Tibial artery (tissue), 4 donors: Measurements from ENCODE around the gene RIMKLB.
"Not testable (repeated sequence)": the region's sequence is repeated elsewhere in the genome, so short reads cannot be mapped to it uniquely, and the experiment has no call there.

Experiments
- DNase-seq, 2 donors: peaks; one replicate each; pipeline ENCODE4 v3.0.0-alpha.2; 2019
- H3K27ac ChIP-seq, 2 donors: fragments of 200-600 bp; sonication (generic) in 1 of 2; 1 replicate in 1 of 2; 2 replicates in 1 of 2; pipeline ENCODE4 v1.5.1; 2018 to 2019; ENCODE audit warnings: mild to moderate bottlenecking in 1 of 2
- H3K27me3 ChIP-seq, 2 donors: fragments of 200-600 bp; sonication (generic) in 1 of 2; one replicate each; pipeline versions ENCODE4 v1.5.1 to v1.6.0; 2016 to 2019
- H3K36me3 ChIP-seq, 3 donors: fragments of 200-600 bp; sonication (generic) in 2 of 3; one replicate each; pipeline ENCODE4 v1.5.1; 2016 to 2019; ENCODE audit warnings: mild to moderate bottlenecking in 2 of 3
- H3K4me1 ChIP-seq, 4 donors: fragments of 200-600 bp; sonication (generic) in 2 of 4; 1 replicate in 3 of 4; 2 replicates in 1 of 4; pipeline ENCODE4 v1.5.1; 2016 to 2019
- H3K4me3 ChIP-seq, 2 donors: fragments of 200-600 bp; sonication (generic) in 1 of 2; 1 replicate in 1 of 2; 2 replicates in 1 of 2; pipeline ENCODE4 v1.5.1; 2018 to 2019; ENCODE audit warnings: mild to moderate bottlenecking in 2 of 2
- H3K9me3 ChIP-seq, 3 donors: fragments of 200-600 bp; sonication (generic) in 1 of 3; one replicate each; pipeline ENCODE4 v1.5.1; 2016 to 2019
- intact Hi-C: fragments of 100-400 bp; cut with DNase I; formaldehyde crosslinking; loops from one replicate; pipeline ENCODE4 v1.15.0; 2023; ENCODE audit warnings: low total_unique reads
- TF ChIP-seq, protein P1 (sequence below), 2 experiments: fragments of 200-600 bp in 1 of 2; fragments of 450-650 bp in 1 of 2; IDR thresholded peaks; one replicate each; pipeline ENCODE4 v1.5.1; 2017 to 2019; ENCODE audit warnings: antibody characterized with exemption in 2 of 2, mild to moderate bottlenecking in 1 of 2, moderate library complexity in 1 of 2

The RIMKLB gene

DNA sequence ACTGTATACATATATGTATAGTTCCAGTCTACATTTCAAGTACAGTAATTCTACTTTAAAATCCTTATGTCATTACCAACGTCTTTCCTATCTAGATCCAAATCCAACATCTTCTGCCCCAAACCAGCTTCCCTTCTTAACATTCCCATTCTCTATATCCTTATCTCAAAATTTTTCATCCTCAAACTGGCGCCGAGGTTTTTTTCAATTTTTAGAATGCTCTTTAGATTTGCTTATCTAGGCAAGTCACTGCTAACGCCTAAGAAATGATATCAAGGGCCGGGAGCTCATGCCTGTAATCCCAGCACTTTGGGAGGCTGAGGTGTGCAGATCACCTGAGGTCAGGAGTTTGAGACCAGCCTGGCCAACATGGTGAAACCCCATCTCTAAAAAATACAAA, 48.3 kb downstream of the RIMKLB start:
- Histone ChIP-seq H3K27me3 (no peaks in the 10 kb centered on the region), H3K4me3 (no peak overlapping the region), H3K27ac (peak overlapping the region in 1 of 2 donors; percentile 33), H3K4me1 (peaks cover 0 to 58% (median 15%) of the 10 kb centered on the region in 4 donors), H3K36me3 (peaks cover 10 to 12% (median 11%) of the 10 kb centered on the region in 3 donors), H3K9me3 (no peaks in the 10 kb centered on the region)
- intact Hi-C loops, result no loop called here
- TF ChIP-seq, protein P1, sequence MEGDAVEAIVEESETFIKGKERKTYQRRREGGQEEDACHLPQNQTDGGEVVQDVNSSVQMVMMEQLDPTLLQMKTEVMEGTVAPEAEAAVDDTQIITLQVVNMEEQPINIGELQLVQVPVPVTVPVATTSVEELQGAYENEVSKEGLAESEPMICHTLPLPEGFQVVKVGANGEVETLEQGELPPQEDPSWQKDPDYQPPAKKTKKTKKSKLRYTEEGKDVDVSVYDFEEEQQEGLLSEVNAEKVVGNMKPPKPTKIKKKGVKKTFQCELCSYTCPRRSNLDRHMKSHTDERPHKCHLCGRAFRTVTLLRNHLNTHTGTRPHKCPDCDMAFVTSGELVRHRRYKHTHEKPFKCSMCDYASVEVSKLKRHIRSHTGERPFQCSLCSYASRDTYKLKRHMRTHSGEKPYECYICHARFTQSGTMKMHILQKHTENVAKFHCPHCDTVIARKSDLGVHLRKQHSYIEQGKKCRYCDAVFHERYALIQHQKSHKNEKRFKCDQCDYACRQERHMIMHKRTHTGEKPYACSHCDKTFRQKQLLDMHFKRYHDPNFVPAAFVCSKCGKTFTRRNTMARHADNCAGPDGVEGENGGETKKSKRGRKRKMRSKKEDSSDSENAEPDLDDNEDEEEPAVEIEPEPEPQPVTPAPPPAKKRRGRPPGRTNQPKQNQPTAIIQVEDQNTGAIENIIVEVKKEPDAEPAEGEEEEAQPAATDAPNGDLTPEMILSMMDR (IDR thresholded peaks at IDR 0.05), result no peak
- no peak for DNase-seq

DNA sequence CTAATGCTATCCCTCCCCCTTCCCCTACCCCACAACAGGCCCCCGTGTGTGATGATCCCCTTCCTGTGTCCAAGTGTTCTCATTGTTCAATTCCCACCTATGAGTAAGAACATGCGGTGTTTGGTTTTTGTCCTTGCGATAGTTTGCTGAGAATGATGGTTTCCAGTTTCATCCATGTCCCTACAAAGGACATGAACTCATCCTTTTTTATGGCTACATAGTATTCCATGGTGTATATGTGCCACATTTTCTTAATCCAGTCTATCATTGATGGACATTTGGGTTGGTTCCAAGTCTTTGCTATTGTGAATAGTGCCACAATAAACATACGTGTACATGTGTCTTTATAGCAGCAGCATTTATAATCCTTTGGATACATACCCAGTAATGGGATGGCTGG, 62.3 kb downstream of the RIMKLB start:
- H3K27me3 ChIP-seq, H3K9me3 ChIP-seq, intact Hi-C loops, H3K4me3 ChIP-seq, H3K27ac ChIP-seq, DNase-seq: not testable (repeated sequence)
- peaks cover 7 to 29% (median 19%) of the 10 kb centered on the region in 3 donors for H3K36me3 ChIP-seq
- H3K4me1 ChIP-seq, result peaks cover 0 to 11% (median 1%) of the 10 kb centered on the region in 4 donors

DNA sequence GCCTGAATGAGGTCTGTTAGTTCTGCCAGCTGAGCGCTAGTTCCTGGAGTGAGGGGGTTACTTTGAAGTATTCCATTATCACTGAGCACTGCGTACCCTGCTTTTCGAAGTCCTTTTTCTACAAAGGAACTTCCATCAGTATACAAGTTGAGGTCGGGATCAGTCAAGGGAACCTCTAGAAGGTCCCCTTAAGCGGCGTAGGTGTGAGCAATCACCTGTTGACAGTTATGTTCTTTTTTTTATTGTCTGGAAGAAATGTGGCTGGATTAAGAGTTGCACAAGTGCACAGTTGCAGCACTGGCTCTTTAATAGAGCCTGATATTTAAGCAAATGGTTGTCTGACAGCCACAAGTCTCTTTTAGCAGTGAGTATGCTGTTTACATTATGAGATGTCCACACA, 64.9 kb downstream of the RIMKLB start:
- intact Hi-C loops, H3K9me3 ChIP-seq, H3K27me3 ChIP-seq, DNase-seq, H3K4me3 ChIP-seq, H3K27ac ChIP-seq: not testable (repeated sequence)
- Histone ChIP-seq H3K4me1 (peaks cover 0 to 15% (median 1%) of the 10 kb centered on the region in 4 donors), H3K36me3 (peaks cover 4 to 14% (median 7%) of the 10 kb centered on the region in 3 donors)

DNA sequence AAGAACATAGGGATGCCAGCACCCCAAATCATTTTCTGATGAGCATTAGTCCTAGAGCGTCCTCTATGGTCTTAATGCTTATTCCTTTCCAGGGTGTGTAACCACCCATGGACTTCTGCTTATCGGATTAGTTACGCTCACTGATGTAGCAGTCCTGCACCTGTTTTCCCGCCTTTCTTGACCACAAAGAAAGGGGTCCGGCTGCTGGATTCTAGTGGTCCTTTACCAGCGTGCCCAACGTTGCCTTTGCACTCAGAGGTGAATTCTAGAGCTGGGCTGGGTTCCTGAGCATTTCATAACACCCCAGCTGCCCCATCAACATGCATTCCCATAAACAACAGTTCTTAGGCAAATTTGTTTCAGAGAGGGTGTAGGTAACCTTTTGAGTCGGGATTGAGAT, 68.3 kb downstream of the RIMKLB start:
- H3K27ac ChIP-seq, H3K9me3 ChIP-seq, DNase-seq, intact Hi-C loops, H3K27me3 ChIP-seq, H3K4me3 ChIP-seq: not testable (repeated sequence)
- Histone ChIP-seq H3K36me3 (peaks cover 6 to 15% (median 10%) of the 10 kb centered on the region in 3 donors), H3K4me1 (peaks cover 0 to 36% (median 1%) of the 10 kb centered on the region in 4 donors)

- H3K36me3 ChIP-seq, result peaks cover 6 to 12% (median 10%) of the 10 kb centered on the region in 3 donors
- H3K9me3 ChIP-seq, result no peaks in the 10 kb centered on the region
- no peaks in the 10 kb centered on the region for H3K27me3 ChIP-seq
- TF ChIP-seq, protein P1 (IDR thresholded peaks at IDR 0.05), result no peak
- H3K27ac ChIP-seq, result no peak overlapping the region
- intact Hi-C loops, result no loop called here
- H3K4me3 ChIP-seq, result no peak overlapping the region
- no peak for DNase-seq
- peaks cover 0 to 46% (median 0%) of the 10 kb centered on the region in 4 donors for H3K4me1 ChIP-seq
Observed at GRCh38 chr12:8770499-8770898, 72.7 kb downstream of the RIMKLB start.

DNA sequence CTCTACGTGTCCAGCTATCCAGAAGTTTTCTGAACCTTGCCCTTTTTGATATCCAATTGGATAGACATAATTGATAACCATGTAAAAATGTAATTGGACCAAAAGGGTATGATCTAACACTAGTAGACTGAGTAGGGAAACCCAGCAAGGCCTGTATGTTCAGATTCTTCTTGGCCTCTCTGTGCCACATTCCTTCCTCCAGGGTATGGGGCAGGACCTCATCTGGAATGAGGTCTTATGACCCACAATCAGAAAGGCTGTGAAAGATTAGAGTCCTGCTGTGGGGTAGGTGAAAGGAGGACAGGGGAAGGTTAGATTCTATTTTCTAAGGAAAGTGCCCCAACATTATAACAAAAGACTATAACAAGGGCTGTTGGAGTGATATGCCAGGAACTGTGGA, 73.3 kb downstream of the RIMKLB start:
- H3K27me3 ChIP-seq, result no peaks in the 10 kb centered on the region
- no peak overlapping the region for H3K27ac ChIP-seq
- H3K36me3 ChIP-seq, result peaks cover 6 to 12% (median 10%) of the 10 kb centered on the region in 3 donors
- no peaks in the 10 kb centered on the region for H3K9me3 ChIP-seq
- intact Hi-C loops, result no loop called here
- TF ChIP-seq, protein P1 (IDR thresholded peaks at IDR 0.05), result no peak
- no peak for DNase-seq
- H3K4me1 ChIP-seq, result peaks cover 0 to 44% (median 0%) of the 10 kb centered on the region in 4 donors
- no peak overlapping the region for H3K4me3 ChIP-seq

DNA sequence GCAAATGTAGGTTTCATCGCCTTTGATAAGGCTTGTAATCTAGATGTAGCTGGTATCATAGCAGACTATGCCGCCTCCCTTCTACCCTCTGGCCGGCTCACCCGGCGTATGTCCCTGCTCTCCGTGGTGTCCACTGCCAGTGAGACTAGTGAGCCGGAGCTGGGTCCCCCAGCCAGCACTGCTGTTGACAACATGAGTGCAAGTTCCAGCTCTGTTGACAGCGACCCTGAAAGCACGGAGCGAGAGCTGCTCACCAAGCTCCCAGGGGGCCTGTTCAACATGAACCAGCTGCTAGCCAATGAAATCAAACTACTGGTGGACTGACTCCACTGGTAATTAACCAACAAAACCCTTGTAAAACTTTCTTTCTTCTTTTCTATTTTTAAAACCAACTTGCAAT, 75.7 kb downstream of the RIMKLB start:
- no peaks in the 10 kb centered on the region for H3K27me3 ChIP-seq
- H3K4me3 ChIP-seq, result no peak overlapping the region
- peaks cover 0 to 3% (median 0%) of the 10 kb centered on the region in 3 donors for H3K36me3 ChIP-seq
- TF ChIP-seq, protein P1 (IDR thresholded peaks at IDR 0.05), result no peak
- no peaks in the 10 kb centered on the region for H3K9me3 ChIP-seq
- H3K27ac ChIP-seq, result peak overlapping the region; percentile 9 to 17
- intact Hi-C loops, result no loop called here
- peaks cover 0 to 65% (median 0%) of the 10 kb centered on the region in 4 donors for H3K4me1 ChIP-seq
- no peak for DNase-seq
